Prostate gland (tissue), 2 donors: ENCODE measurements around the gene CCDC107.

Experiments used
- POLR2A ChIP-seq: fragments of 450-650 bp; IDR thresholded peaks from one replicate; pipeline ENCODE4 v1.6.1; 2016; ENCODE audit warnings: antibody characterized with exemption, mild to moderate bottlenecking
- POLR2AphosphoS5 ChIP-seq: sonication (generic); formaldehyde crosslinking; IDR thresholded peaks from one replicate; pipeline ENCODE4 v1.6.1; 2017; ENCODE audit warnings: antibody characterized with exemption
- TF ChIP-seq, protein P1 (sequence below), 4 experiments: fragments of 200-600 bp in 2 of 4; fragments of 450-650 bp in 2 of 4; sonication (generic) in 2 of 4; IDR thresholded peaks; 1 replicate in 3 of 4; 2 replicates in 1 of 4; pipeline ENCODE4 v1.5.1; 2016 to 2019; ENCODE audit warnings: antibody characterized with exemption in 4 of 4, mild to moderate bottlenecking in 2 of 4, moderate library complexity in 2 of 4

GRCh38 chr9:35665471-35665818 lies 7.4 kb downstream of the CCDC107 start:
- TF ChIP-seq, protein P1, sequence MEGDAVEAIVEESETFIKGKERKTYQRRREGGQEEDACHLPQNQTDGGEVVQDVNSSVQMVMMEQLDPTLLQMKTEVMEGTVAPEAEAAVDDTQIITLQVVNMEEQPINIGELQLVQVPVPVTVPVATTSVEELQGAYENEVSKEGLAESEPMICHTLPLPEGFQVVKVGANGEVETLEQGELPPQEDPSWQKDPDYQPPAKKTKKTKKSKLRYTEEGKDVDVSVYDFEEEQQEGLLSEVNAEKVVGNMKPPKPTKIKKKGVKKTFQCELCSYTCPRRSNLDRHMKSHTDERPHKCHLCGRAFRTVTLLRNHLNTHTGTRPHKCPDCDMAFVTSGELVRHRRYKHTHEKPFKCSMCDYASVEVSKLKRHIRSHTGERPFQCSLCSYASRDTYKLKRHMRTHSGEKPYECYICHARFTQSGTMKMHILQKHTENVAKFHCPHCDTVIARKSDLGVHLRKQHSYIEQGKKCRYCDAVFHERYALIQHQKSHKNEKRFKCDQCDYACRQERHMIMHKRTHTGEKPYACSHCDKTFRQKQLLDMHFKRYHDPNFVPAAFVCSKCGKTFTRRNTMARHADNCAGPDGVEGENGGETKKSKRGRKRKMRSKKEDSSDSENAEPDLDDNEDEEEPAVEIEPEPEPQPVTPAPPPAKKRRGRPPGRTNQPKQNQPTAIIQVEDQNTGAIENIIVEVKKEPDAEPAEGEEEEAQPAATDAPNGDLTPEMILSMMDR (IDR thresholded peaks at IDR 0.05) = no peak
- TF ChIP-seq POLR2A (no peak), POLR2AphosphoS5 (no peak)
